Measurements from ENCODE around the gene PLA2G2C.

PLA2G2C gene

GRCh38 chr1:20126041-20126805 lies 60.1 kb downstream of the PLA2G2C start:
- H3K9me3 ChIP-seq (ENCODE audit: control insufficient read depth, low read length) = no peaks in the 10 kb centered on the region
- no peaks in the 10 kb centered on the region for H3K27me3 ChIP-seq (replicated peaks; ENCODE audit: control insufficient read depth, insufficient read depth, low read length, poor library complexity, severe bottlenecking)
- H3K27ac ChIP-seq (ENCODE audit: insufficient read depth, low read length, poor library complexity, severe bottlenecking) = no peak overlapping the region
- DNase-seq = no peak
- no peaks in the 10 kb centered on the region for H3K4me1 ChIP-seq (ENCODE audit: control insufficient read depth, insufficient read depth, low read length, poor library complexity, severe bottlenecking)
- H3K4me3 ChIP-seq (ENCODE audit: insufficient read depth, low read depth, low read length, poor library complexity, severe bottlenecking) = no peak overlapping the region
- no peaks in the 10 kb centered on the region for H3K36me3 ChIP-seq (ENCODE audit: control insufficient read depth, insufficient read depth, low read length)

- Histone ChIP-seq H3K27me3 (replicated peaks; ENCODE audit: control insufficient read depth, insufficient read depth, low read length, poor library complexity, severe bottlenecking) (peaks cover 3% of the 10 kb centered on the region), H3K9me3 (ENCODE audit: control insufficient read depth, low read length) (no peaks in the 10 kb centered on the region), H3K27ac (ENCODE audit: insufficient read depth, low read length, poor library complexity, severe bottlenecking) (no peak overlapping the region), H3K4me1 (ENCODE audit: control insufficient read depth, insufficient read depth, low read length, poor library complexity, severe bottlenecking) (no peaks in the 10 kb centered on the region), H3K4me3 (ENCODE audit: insufficient read depth, low read depth, low read length, poor library complexity, severe bottlenecking) (no peak overlapping the region), H3K36me3 (ENCODE audit: control insufficient read depth, insufficient read depth, low read length) (no peaks in the 10 kb centered on the region)
- no peak for DNase-seq
Measured at GRCh38 chr1:20125100-20125499, 61.2 kb downstream of the PLA2G2C start.

DNA sequence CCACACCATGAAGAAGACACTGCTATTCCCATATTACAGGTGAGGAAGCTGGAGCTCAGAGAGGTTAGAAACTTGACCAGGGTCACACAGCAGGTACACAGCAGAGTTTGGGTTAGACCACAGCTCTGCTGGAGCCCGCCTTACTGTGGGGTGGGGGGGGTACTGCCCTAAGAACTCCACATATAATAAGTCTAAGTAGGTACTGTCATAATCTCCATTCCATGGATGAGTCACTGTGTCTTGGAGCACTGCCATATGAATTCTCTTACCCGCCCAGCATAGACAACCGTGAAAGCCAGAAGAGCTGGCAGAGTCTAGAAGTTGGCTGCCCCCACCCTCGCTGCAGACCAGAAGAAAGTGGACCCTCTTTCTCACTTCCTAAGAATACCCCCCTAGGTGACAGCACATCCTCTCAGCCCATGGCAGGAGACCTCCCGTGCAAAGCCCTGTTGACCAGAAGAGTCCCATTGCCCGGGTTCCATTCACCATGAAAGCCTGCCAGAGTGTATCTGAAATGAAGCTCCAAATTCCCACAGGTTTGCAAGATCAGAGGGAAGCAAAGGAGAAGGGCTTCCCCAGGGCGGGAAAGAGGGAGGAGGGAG lies 61.8 kb downstream of the PLA2G2C start:
- H3K4me1 ChIP-seq (ENCODE audit: control insufficient read depth, insufficient read depth, low read length, poor library complexity, severe bottlenecking) = no peaks in the 10 kb centered on the region
- DNase-seq = no peak
- no peak overlapping the region for H3K4me3 ChIP-seq (ENCODE audit: insufficient read depth, low read depth, low read length, poor library complexity, severe bottlenecking)
- H3K27ac ChIP-seq (ENCODE audit: insufficient read depth, low read length, poor library complexity, severe bottlenecking) = no peak overlapping the region
- H3K27me3 ChIP-seq (replicated peaks; ENCODE audit: control insufficient read depth, insufficient read depth, low read length, poor library complexity, severe bottlenecking) = peaks cover 3% of the 10 kb centered on the region
- no peaks in the 10 kb centered on the region for H3K36me3 ChIP-seq (ENCODE audit: control insufficient read depth, insufficient read depth, low read length)
- H3K9me3 ChIP-seq (ENCODE audit: control insufficient read depth, low read length) = no peaks in the 10 kb centered on the region

DNA sequence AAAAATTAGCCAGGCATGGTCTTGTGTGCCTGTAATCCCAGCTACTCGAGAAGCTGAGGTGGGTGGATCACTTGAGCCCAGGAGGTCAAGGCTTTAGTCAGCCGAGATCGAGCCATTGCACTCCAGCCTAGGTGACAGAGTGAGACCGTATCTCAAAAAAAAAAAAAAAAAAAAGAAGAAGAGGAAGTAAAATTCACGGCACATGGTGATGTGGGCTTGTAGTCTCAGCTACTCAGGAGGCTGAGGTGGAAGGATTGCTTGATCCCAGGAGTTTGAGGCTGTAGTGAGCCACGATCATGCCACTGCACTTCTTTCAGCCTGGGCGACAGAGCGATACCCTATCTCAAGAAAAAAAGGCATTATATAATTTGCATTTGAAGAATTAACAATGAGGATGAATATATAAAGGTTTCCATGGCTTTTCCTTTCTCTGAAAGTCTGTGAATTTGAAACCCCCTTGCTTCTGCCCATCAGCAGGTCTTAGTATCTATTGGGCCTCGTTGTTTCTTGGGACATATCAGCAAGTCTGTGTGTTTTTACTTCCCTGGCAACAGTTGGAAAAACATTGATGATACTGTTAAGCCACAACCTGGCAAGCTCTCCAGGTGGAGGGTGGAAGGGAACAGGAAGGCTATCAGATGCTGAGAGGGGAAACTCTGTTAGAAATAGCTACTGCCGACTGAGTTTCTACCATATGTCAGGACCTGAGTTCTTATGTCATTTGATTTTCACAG lies 62.4 kb downstream of the PLA2G2C start:
- H3K4me1 ChIP-seq (ENCODE audit: control insufficient read depth, insufficient read depth, low read length, poor library complexity, severe bottlenecking) = no peaks in the 10 kb centered on the region
- no peaks in the 10 kb centered on the region for H3K36me3 ChIP-seq (ENCODE audit: control insufficient read depth, insufficient read depth, low read length)
- DNase-seq = no peak
- H3K9me3 ChIP-seq (ENCODE audit: control insufficient read depth, low read length) = no peaks in the 10 kb centered on the region
- no peak overlapping the region for H3K27ac ChIP-seq (ENCODE audit: insufficient read depth, low read length, poor library complexity, severe bottlenecking)
- no peak overlapping the region for H3K4me3 ChIP-seq (ENCODE audit: insufficient read depth, low read depth, low read length, poor library complexity, severe bottlenecking)
- H3K27me3 ChIP-seq (replicated peaks; ENCODE audit: control insufficient read depth, insufficient read depth, low read length, poor library complexity, severe bottlenecking) = peaks cover 3% of the 10 kb centered on the region

DNA sequence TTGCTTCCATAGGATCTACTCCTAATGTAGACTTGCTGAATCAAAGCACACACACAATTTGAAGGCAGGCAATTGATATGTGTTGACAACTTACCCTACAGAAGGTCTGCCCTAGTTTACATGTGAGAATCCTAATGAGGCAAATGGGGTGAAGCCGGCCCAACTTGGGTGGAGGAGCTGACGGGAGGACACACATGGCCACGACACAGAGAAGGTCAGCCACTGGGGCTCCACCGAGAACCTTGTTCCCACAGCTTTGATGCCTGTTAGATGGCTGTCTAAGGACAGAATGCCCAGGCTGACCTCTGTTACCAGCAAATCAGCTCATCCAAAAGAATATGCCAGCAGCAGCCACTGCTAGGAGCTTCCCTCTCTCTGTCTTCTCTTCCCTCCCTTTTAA lies 65.5 kb downstream of the PLA2G2C start:
- H3K27ac ChIP-seq (ENCODE audit: insufficient read depth, low read length, poor library complexity, severe bottlenecking) = no peak overlapping the region
- H3K4me1 ChIP-seq (ENCODE audit: control insufficient read depth, insufficient read depth, low read length, poor library complexity, severe bottlenecking) = no peaks in the 10 kb centered on the region
- no peaks in the 10 kb centered on the region for H3K36me3 ChIP-seq (ENCODE audit: control insufficient read depth, insufficient read depth, low read length)
- H3K9me3 ChIP-seq (ENCODE audit: control insufficient read depth, low read length) = no peaks in the 10 kb centered on the region
- H3K27me3 ChIP-seq (replicated peaks; ENCODE audit: control insufficient read depth, insufficient read depth, low read length, poor library complexity, severe bottlenecking) = peaks cover 3% of the 10 kb centered on the region
- DNase-seq = no peak
- H3K4me3 ChIP-seq (ENCODE audit: insufficient read depth, low read depth, low read length, poor library complexity, severe bottlenecking) = no peak overlapping the region

DNA sequence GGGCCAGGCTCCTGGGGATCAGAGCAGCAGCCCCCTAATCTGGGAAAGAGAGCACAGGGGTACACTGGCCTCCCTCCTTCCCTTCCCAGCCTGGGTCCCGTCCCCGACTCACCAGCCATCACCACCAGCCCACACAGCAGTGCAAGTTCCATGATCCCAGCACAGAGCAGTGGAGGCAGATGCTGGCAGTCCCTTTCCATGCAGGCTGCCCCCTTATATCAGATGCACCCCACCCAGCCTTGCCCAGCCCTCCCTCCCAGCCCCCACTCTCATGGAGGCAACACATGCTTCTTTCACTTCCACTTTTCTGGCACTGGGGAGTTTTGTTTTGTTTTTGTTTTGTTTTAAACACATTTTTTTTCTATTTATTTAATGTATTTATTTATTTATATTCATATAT lies 67.0 kb downstream of the PLA2G2C start, which contains the start of gene PLA2G2D:
TSS of gene PLA2G2D (minus strand) at position 190 of the 400 bp plus-strand sequence. CDS start at position 152, 38 bp downstream.
- Histone ChIP-seq H3K27ac (ENCODE audit: insufficient read depth, low read length, poor library complexity, severe bottlenecking) (no peak within 1 kb of the TSS), H3K9me3 (ENCODE audit: control insufficient read depth, low read length) (no peaks in the 10 kb centered on the region)
- DNase-seq = no peak

GRCh38 chr1:20117236-20117635 lies 69.1 kb downstream of the PLA2G2C start:
- Histone ChIP-seq H3K36me3 (ENCODE audit: control insufficient read depth, insufficient read depth, low read length) (no peaks in the 10 kb centered on the region), H3K4me1 (ENCODE audit: control insufficient read depth, insufficient read depth, low read length, poor library complexity, severe bottlenecking) (no peaks in the 10 kb centered on the region), H3K27ac (ENCODE audit: insufficient read depth, low read length, poor library complexity, severe bottlenecking) (no peak overlapping the region), H3K27me3 (replicated peaks; ENCODE audit: control insufficient read depth, insufficient read depth, low read length, poor library complexity, severe bottlenecking) (peaks cover 3% of the 10 kb centered on the region), H3K4me3 (ENCODE audit: insufficient read depth, low read depth, low read length, poor library complexity, severe bottlenecking) (no peak overlapping the region), H3K9me3 (ENCODE audit: control insufficient read depth, low read length) (no peaks in the 10 kb centered on the region)
- no peak for DNase-seq

More for the DNA sequence above, 67.0 kb downstream of the PLA2G2C start, which contains the start of gene PLA2G2D:
- Histone ChIP-seq H3K36me3 (ENCODE audit: control insufficient read depth, insufficient read depth, low read length) (no peaks in the 10 kb centered on the region), H3K27me3 (replicated peaks; ENCODE audit: control insufficient read depth, insufficient read depth, low read length, poor library complexity, severe bottlenecking) (peaks cover 3% of the 10 kb centered on the region), H3K4me1 (ENCODE audit: control insufficient read depth, insufficient read depth, low read length, poor library complexity, severe bottlenecking) (no peaks in the 10 kb centered on the region), H3K4me3 (ENCODE audit: insufficient read depth, low read depth, low read length, poor library complexity, severe bottlenecking) (no peak within 1 kb of the TSS)

GRCh38 chr1:20115916-20116315 lies 70.4 kb downstream of the PLA2G2C start:
- Histone ChIP-seq H3K36me3 (ENCODE audit: control insufficient read depth, insufficient read depth, low read length) (no peaks in the 10 kb centered on the region), H3K27ac (ENCODE audit: insufficient read depth, low read length, poor library complexity, severe bottlenecking) (no peak overlapping the region), H3K27me3 (replicated peaks; ENCODE audit: control insufficient read depth, insufficient read depth, low read length, poor library complexity, severe bottlenecking) (peaks cover 3% of the 10 kb centered on the region), H3K4me3 (ENCODE audit: insufficient read depth, low read depth, low read length, poor library complexity, severe bottlenecking) (no peak overlapping the region), H3K4me1 (ENCODE audit: control insufficient read depth, insufficient read depth, low read length, poor library complexity, severe bottlenecking) (no peaks in the 10 kb centered on the region), H3K9me3 (ENCODE audit: control insufficient read depth, low read length) (no peaks in the 10 kb centered on the region)
- DNase-seq = no peak

DNA sequence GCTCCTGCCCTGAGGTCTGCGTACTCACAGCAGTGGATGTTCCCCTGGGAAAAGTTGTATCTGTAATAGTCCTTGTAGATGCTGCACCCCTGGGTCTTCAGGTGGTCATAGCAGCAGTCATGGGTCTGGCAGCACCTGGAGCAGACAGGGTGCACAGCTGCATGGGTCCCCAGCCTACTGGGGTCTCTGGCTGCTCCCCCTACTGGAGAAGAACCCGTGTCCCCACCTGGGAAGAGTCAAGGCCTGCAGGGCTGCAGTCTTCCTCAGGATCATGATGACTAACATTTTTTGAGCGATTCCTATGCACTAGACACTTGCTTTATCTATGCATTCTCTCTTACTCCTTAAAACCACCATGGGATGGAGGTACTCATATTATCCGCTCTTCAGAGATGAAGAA lies 70.8 kb downstream of the PLA2G2C start:
- no peaks in the 10 kb centered on the region for H3K4me1 ChIP-seq (ENCODE audit: control insufficient read depth, insufficient read depth, low read length, poor library complexity, severe bottlenecking)
- H3K4me3 ChIP-seq (ENCODE audit: insufficient read depth, low read depth, low read length, poor library complexity, severe bottlenecking) = no peak overlapping the region
- no peak overlapping the region for H3K27ac ChIP-seq (ENCODE audit: insufficient read depth, low read length, poor library complexity, severe bottlenecking)
- no peaks in the 10 kb centered on the region for H3K27me3 ChIP-seq (replicated peaks; ENCODE audit: control insufficient read depth, insufficient read depth, low read length, poor library complexity, severe bottlenecking)
- H3K36me3 ChIP-seq (ENCODE audit: control insufficient read depth, insufficient read depth, low read length) = no peaks in the 10 kb centered on the region
- H3K9me3 ChIP-seq (ENCODE audit: control insufficient read depth, low read length) = no peaks in the 10 kb centered on the region
- DNase-seq = no peak

Data from effector memory CD4-positive, alpha-beta T cell (primary cell).